Tibial artery (tissue), 4 donors: ENCODE results near the gene RSL1D1.

ENCODE experiments used
- DNase-seq, 2 donors: peaks; one replicate each; pipeline ENCODE4 v3.0.0-alpha.2; 2019
- H3K27ac ChIP-seq, 2 donors: fragments of 200-600 bp; sonication (generic) in 1 of 2; 1 replicate in 1 of 2; 2 replicates in 1 of 2; pipeline ENCODE4 v1.5.1; 2018 to 2019; ENCODE audit warnings: mild to moderate bottlenecking in 1 of 2
- H3K27me3 ChIP-seq, 2 donors: fragments of 200-600 bp; sonication (generic) in 1 of 2; one replicate each; pipeline versions ENCODE4 v1.5.1 to v1.6.0; 2016 to 2019
- H3K36me3 ChIP-seq, 3 donors: fragments of 200-600 bp; sonication (generic) in 2 of 3; one replicate each; pipeline ENCODE4 v1.5.1; 2016 to 2019; ENCODE audit warnings: mild to moderate bottlenecking in 2 of 3
- H3K4me1 ChIP-seq, 4 donors: fragments of 200-600 bp; sonication (generic) in 2 of 4; 1 replicate in 3 of 4; 2 replicates in 1 of 4; pipeline ENCODE4 v1.5.1; 2016 to 2019
- H3K4me3 ChIP-seq, 2 donors: fragments of 200-600 bp; sonication (generic) in 1 of 2; 1 replicate in 1 of 2; 2 replicates in 1 of 2; pipeline ENCODE4 v1.5.1; 2018 to 2019; ENCODE audit warnings: mild to moderate bottlenecking in 2 of 2
- H3K9me3 ChIP-seq, 3 donors: fragments of 200-600 bp; sonication (generic) in 1 of 3; one replicate each; pipeline ENCODE4 v1.5.1; 2016 to 2019
- intact Hi-C: fragments of 100-400 bp; cut with DNase I; formaldehyde crosslinking; loops from one replicate; pipeline ENCODE4 v1.15.0; 2023; ENCODE audit warnings: low total_unique reads
- TF ChIP-seq, protein P1 (sequence below), 2 experiments: fragments of 200-600 bp in 1 of 2; fragments of 450-650 bp in 1 of 2; IDR thresholded peaks; one replicate each; pipeline ENCODE4 v1.5.1; 2017 to 2019; ENCODE audit warnings: antibody characterized with exemption in 2 of 2, mild to moderate bottlenecking in 1 of 2, moderate library complexity in 1 of 2

The RSL1D1 gene

DNA sequence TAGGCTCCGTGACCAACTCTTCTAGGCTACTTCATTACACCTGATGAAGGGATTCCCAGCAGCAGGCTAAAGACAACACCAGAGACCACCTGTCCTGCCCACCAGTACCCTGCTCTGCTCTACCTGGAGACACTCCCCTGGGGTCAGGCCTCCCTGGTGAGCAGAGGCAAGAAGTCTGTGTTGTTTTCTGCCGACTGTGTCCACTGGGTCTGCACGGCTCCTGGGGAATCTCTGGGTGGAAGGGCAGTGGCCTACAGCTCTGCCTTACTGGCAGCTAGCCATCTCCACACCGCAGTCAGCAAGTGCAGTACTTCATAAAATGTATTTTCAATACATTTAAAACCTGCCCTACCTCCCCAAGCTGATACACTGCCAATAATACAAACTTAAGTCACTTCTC is 6.8 kb downstream of the RSL1D1 start:
- DNase-seq = peak in 1 of 2 donors; percentile 38
- no peaks in the 10 kb centered on the region for H3K9me3 ChIP-seq
- H3K4me1 ChIP-seq = peaks cover 0 to 12% (median 2%) of the 10 kb centered on the region in 4 donors
- no peaks in the 10 kb centered on the region for H3K27me3 ChIP-seq
- H3K27ac ChIP-seq = no peak overlapping the region
- peaks cover 87 to 97% (median 90%) of the 10 kb centered on the region in 3 donors for H3K36me3 ChIP-seq
- H3K4me3 ChIP-seq = no peak overlapping the region
- TF ChIP-seq, protein P1, sequence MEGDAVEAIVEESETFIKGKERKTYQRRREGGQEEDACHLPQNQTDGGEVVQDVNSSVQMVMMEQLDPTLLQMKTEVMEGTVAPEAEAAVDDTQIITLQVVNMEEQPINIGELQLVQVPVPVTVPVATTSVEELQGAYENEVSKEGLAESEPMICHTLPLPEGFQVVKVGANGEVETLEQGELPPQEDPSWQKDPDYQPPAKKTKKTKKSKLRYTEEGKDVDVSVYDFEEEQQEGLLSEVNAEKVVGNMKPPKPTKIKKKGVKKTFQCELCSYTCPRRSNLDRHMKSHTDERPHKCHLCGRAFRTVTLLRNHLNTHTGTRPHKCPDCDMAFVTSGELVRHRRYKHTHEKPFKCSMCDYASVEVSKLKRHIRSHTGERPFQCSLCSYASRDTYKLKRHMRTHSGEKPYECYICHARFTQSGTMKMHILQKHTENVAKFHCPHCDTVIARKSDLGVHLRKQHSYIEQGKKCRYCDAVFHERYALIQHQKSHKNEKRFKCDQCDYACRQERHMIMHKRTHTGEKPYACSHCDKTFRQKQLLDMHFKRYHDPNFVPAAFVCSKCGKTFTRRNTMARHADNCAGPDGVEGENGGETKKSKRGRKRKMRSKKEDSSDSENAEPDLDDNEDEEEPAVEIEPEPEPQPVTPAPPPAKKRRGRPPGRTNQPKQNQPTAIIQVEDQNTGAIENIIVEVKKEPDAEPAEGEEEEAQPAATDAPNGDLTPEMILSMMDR (IDR thresholded peaks at IDR 0.05) = no peak
- intact Hi-C loops = loop anchor here (10.0 kb wide), 1 partner anchor 70 kb away; the partner anchor contains the start of gene GSPT1

DNA sequence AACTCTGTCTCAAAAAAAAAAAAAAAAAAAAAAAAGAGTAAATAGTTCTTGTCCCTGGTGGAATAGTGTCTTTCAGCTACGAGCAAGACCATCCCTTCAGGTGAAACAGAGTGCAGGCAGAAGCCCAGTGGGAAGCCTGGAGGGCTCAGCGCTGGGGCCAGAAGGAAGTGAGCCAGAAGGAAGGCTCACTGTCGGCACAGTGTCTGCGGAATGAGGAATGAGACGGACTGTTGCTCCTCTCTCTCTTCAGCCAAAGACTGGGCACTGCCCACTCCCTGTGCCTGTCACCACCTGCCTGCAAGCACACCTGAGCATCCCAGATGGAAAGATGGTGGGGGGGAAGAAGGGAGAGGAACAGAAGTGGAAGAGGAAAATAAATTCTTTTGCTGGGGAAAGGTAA is 7.5 kb downstream of the RSL1D1 start:
- Histone ChIP-seq H3K4me1 (peaks cover 0 to 6% (median 1%) of the 10 kb centered on the region in 4 donors), H3K9me3 (no peaks in the 10 kb centered on the region), H3K4me3 (no peak overlapping the region), H3K27ac (no peak overlapping the region), H3K36me3 (peaks cover 91 to 100% (median 94%) of the 10 kb centered on the region in 3 donors), H3K27me3 (no peaks in the 10 kb centered on the region)
- TF ChIP-seq, protein P1 (IDR thresholded peaks at IDR 0.05) = no peak
- intact Hi-C loops = loop anchor here (10.0 kb wide), 1 partner anchor 71 kb away; the partner anchor contains the start of gene GSPT1
- DNase-seq = peak in 1 of 2 donors; percentile 37

DNA sequence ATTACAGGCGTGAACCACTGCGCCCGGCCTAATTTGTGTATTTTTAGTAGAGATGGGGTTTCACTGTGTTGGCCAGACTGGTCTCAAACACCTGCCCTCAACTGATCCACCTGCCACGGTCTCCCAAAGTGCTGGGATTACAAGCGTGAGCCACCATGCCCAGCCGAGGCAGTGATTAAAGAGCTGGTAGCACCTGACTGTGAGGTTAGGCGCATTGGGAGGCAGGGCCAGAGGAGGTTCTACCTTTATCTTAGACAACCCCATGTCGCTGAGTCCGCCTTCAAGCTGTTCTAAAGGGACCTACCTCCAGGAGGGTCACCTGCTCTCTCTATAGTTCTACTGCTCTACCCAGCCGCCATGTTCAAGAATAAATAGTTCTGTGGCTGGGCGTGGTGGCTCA is 8.1 kb downstream of the RSL1D1 start:
- intact Hi-C loops = loop anchor here (10.0 kb wide), 1 partner anchor 72 kb away; the partner anchor contains the start of gene GSPT1

DNA sequence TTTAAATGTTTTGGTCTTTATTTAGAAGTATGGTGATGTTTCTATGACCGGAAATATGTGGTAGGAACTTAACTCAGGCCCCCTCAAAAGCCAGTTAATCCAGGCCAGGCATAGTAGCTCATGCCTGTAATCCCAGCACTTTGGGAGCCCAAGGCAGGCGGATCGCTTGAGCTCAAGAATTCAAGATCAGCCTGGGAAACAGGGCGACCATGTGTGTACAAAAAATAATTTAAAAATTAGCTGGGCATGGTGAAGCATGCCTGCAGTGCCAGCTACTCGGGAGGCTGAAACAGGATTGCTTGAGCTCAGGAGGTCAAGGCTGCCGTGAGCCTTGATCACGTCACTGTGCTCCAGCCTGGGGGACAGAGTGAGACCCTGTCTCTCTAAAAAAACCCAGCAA is 10.3 kb downstream of the RSL1D1 start:
- intact Hi-C loops = loop anchor here (10.0 kb wide), 1 partner anchor 74 kb away; the partner anchor contains the start of gene GSPT1
- H3K27me3 ChIP-seq = no peaks in the 10 kb centered on the region
- no peak overlapping the region for H3K4me3 ChIP-seq
- TF ChIP-seq, protein P1 (IDR thresholded peaks at IDR 0.05) = no peak
- DNase-seq = peak in 1 of 2 donors; percentile 27
- H3K36me3 ChIP-seq = peaks cover 85 to 98% (median 88%) of the 10 kb centered on the region in 3 donors
- no peak overlapping the region for H3K27ac ChIP-seq
- H3K4me1 ChIP-seq = peaks cover 0 to 12% (median 8%) of the 10 kb centered on the region in 4 donors
- H3K9me3 ChIP-seq = no peaks in the 10 kb centered on the region

More for the DNA sequence above, 8.1 kb downstream of the RSL1D1 start:
- TF ChIP-seq, protein P1 (IDR thresholded peaks at IDR 0.05) = no peak
- H3K9me3 ChIP-seq = no peaks in the 10 kb centered on the region
- peaks cover 91 to 100% (median 94%) of the 10 kb centered on the region in 3 donors for H3K36me3 ChIP-seq
- H3K27ac ChIP-seq = no peak overlapping the region
- no peak overlapping the region for H3K4me3 ChIP-seq
- DNase-seq = peak in 1 of 2 donors; percentile 52
- peaks cover 0 to 3% (median 0%) of the 10 kb centered on the region in 4 donors for H3K4me1 ChIP-seq
- H3K27me3 ChIP-seq = no peaks in the 10 kb centered on the region

DNA sequence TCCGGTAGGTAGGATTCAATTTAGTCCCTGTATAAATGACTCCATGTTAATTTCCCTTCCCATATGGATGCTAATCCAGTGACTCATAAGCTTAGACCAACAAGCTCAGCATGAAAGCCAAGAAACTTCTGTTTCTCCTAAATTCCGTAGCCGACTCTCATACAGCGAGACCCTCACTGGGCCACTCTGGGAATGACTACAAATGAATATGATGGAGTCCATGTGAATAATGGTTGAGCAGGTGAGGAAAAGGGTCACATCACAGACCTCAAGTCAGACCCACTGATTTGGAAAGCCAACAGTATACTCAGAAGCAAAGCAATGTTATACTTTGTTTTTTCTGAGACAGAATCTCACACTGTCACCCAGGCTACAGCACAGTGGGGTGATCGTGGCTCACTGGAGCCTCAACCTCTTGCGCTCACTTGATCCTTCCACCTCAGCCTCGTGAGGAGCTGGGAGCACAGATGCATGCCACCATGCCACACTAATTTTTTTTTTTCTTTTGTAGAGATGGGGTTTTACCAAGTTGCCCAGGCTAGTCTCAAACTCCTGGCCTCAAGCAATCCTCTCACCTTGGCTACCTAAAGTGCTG is 14.6 kb downstream of the RSL1D1 start:
- H3K9me3 ChIP-seq = no peaks in the 10 kb centered on the region
- H3K27ac ChIP-seq = peak overlapping the region; percentile 31 to 62
- peak in 1 of 2 donors; percentile 9 for DNase-seq
- TF ChIP-seq, protein P1 (IDR thresholded peaks at IDR 0.05) = no peak
- H3K4me1 ChIP-seq = peaks cover 0 to 35% (median 12%) of the 10 kb centered on the region in 4 donors
- H3K36me3 ChIP-seq = peaks cover 46 to 61% (median 54%) of the 10 kb centered on the region in 3 donors
- H3K27me3 ChIP-seq = no peaks in the 10 kb centered on the region
- no peak overlapping the region for H3K4me3 ChIP-seq
- intact Hi-C loops = no loop called here
